ENCODE results near the gene SMG7.

The SMG7 gene

DNA sequence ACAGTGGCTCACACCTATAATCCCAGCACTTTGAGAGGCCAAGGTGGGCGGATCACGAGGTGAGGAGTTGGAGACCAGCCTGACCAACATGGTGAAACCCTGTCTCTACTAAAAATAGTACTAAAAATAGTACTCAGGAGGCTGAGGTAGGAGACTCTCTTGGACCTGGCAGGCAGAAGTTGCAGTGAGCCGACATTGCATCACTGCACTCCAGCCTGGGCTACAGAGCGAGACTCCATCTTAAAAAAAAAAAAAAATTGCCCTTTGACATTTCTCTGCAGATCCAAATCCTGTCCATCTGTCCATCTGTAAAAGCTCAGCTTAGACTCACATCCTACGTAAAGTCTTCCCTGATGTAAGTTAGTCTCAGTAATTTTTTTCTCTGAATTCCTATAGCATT is 124.2 kb downstream of the SMG7 start:
- no peak for DNase-seq

DNA sequence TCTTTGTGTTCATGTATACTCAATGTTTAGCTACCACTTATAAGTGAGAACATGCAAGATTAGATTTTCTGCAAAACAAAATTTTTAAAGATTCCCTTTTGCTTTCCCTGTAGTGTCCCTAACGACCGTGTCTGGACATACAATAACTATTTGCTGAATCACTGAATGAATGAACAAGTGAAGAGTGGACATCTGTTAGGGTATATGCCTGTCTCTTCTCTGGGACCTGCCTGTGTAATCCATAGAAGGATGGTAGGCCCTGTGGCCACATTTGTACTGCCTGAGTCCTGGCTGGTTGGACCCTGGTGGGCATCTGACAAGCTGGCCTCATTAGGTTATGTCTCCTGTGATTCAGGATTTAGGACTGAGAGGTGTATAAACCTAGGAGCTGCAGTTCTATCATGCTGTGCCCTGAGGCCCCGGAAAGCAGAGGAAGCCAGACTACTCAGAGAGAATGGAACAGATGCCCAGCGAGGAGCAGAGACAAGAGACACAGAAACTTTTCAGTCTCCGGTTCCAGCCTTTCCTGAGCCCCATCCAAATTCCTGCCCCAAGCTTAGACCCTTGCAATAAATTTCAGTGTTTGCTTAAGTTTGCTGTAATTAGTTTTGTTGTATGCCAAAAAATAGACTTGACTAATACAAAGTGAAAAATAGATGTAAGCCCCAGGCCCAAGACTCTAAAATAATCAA is 125.5 kb downstream of the SMG7 start:
- no peak for DNase-seq

GRCh38 chr1:183598386-183598785 is 126.1 kb downstream of the SMG7 start:
- no peak for DNase-seq

- DNase-seq, result no peak
These were observed 127.8 kb downstream of the SMG7 start for GRCh38 chr1:183600136-183600535.

GRCh38 chr1:183600634-183601033 is 128.3 kb downstream of the SMG7 start:
- DNase-seq, result no peak

DNA sequence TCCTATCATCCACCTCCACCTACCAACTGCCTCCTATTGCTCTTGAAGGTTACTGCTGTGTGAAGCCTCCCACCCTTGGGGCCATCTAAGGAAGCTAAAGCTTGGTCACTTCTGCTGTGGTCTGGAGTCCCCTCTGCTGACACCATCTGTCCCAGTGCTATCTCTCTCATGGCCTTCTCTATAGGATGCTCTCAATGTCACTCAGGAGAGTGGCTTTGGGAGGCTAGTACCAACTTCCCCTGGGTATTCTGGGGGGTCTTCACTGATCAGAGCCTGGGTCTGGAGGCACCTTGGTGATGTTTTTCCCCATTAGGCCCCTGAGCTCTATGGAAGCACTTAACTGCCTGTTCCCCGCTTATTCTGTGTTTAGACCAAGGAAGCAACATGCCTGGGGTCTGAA is 130.2 kb downstream of the SMG7 start:
- no peak for DNase-seq

All from NCI-H187 (cell line).